Measurements from ENCODE around the gene LAD1.

The LAD1 gene

DNA sequence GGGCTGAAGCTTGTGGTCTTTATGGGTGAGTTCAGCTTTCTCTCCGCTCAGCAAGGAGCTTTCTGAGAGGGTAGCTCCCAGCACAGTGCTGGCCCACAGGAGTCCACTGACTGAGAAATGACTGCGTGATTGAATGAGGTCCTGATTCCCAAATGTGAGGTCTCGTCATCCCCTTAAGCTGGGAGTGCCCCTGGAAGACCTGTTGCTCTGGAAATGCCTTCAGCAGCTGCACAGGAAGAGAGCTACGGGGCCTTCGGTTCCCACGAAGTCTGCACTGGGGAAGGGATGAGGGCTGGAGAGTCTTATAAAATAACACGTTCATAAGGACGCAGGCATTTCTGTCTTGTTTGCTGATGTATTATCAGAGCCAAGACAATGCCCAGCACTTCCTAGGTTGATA lies 35.7 kb downstream of the LAD1 start:
- no peak for DNase-seq (ENCODE audit: low spot score)

DNA sequence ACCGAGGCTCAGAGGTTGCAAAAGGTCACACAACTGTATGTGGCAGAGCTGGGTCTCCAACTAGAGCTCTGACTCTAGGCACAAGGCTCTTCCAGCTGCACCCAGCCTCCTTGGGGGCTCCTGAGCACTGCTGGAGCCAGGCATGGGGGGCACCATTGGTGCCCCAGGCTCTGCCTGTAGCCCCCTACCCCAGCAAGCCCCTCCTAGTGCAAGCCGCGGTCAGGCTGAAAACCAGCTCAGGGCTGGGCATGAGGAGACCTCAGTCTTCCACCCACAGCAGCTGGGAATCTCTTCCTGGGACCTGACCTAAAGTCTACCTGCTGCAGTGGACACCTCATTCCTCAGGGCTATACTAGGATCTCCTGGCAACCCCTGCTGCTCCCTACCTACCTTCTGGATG lies 36.2 kb downstream of the LAD1 start:
- DNase-seq (ENCODE audit: low spot score), result no peak

GRCh38 chr1:201361652-201362504 lies 37.2 kb downstream of the LAD1 start:
- peak; percentile 39 for DNase-seq (ENCODE audit: low spot score)

DNA sequence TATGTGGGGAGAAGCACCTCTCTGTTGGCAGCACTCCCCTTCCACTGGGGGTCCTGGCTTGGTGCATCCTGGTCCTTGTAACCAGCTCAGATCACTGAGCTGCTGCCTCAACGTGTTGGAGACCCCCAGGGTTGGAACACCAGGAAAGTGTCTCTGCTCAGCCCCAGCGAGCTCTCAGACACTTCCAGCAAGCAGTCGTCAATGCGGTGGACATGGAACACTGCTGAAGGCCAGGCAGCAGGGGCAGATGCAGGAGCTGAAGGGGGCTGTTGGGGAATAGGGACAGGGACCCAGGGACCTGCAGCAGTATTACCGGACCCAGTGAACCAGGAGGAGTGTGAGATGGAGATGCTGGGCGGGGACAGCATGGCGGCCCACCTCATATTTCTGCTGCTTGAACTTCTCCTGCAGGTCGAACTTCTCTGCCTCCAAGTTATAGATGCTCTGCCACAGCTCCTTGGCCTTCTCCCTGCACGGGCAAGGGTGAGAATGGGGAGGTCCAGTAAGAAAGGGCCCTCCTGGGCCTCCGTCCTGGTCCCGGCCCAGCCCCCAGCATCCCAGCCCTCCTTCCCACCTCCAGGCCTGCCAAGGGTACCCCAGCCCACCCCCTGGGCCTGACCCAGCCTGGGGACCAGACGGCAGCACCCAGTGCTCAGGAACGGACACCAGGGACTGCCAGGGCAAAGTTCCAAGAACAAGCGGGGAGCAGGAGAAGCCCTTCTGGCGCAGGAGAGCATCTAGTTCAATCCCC lies 38.0 kb downstream of the LAD1 start:
- DNase-seq (ENCODE audit: low spot score), result no peak

DNA sequence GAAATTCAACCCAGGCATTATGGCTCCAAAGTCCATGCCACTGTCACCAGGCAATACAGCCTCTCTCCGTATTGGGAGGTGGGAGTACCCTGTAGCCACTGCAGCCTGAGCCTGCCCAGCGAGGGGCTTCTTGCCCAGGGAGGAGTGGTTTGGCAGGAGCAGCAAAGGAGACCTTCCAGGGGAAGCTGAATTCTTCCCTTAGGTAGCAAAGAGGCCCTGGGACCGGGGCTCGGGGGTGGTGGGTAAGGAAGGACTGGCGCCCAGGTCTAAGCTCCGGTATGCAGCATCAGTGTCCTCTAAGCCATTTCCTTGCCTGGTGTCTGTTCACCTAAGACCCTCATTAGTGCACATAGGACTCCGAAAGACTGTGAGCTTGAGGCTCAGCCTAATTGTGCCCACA lies 38.6 kb downstream of the LAD1 start:
- DNase-seq (ENCODE audit: low spot score), result no peak

- DNase-seq (ENCODE audit: low spot score), result no peak
Measured at GRCh38 chr1:201359873-201360210, 39.3 kb downstream of the LAD1 start.

GRCh38 chr1:201359031-201359872 lies 39.9 kb downstream of the LAD1 start:
- DNase-seq (ENCODE audit: low spot score), result no peak

DNA sequence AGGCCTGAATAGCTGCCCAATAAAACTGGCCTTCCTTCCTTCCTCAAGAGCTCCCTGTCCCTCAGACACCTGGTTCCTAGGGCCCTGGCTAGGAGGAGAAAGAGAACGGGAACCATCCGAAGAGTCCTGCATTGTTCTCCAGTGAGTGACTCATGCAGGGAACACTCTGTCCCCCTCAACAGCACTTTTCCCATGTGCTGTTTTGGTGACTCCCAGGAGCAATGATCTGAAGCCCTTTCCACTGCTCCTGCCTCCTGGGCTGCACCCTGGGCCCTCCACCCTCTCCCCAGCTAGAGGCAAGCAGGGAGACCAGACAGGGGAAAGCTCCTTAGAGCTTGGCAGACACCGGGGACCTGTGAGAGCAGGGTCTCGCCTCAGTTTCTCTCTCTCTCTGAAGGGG lies 40.5 kb downstream of the LAD1 start:
- peak; percentile 42 for DNase-seq (ENCODE audit: low spot score)

- no peak for DNase-seq (ENCODE audit: low spot score)
Measured at GRCh38 chr1:201357636-201358348, 41.3 kb downstream of the LAD1 start.

DNA sequence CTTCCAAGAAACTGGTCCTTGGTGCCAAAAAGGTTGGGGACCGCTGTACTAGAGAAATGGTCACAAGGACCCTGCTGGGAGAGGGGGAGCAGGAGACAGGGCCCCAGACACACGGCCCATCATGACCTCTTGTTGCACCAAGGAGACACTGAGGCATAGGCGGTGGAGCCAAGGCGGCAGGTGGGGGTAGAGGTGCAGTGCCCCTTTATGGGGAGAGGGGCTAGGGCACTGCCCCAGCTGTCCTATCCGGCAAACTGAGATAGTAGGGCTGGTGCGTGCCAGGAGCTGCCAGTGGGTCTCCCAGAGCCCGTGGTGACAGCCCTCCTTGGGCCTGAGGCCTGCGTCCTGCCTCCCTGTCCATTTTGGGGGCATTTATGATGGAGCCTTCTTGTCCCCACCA lies 41.9 kb downstream of the LAD1 start:
- no peak for DNase-seq (ENCODE audit: low spot score)

DNA sequence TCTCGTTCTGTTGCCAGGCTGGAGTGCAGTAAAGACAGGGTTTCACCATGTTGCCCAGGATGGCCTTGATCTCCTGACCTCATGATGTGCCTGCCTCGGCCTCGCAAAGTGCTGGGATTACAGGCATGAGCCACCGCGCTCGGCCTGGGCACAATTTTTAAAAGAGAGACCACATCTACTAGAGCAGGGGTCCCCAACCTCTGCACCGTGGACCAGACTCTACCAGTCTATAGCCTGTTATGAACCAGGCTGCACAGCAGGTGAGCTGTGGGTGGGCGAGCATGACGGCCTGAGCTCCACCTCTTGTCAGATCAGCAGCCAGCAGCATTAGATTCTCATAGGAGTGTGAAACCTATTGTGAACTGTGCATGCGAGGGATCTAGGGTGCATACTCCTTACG lies 42.4 kb downstream of the LAD1 start:
- DNase-seq (ENCODE audit: low spot score), result no peak

- no peak for DNase-seq (ENCODE audit: low spot score)
Measured at GRCh38 chr1:201356236-201356635, 42.9 kb downstream of the LAD1 start.

- DNase-seq (ENCODE audit: low spot score), result no peak
Measured at GRCh38 chr1:201355471-201355870, 43.7 kb downstream of the LAD1 start.

DNA sequence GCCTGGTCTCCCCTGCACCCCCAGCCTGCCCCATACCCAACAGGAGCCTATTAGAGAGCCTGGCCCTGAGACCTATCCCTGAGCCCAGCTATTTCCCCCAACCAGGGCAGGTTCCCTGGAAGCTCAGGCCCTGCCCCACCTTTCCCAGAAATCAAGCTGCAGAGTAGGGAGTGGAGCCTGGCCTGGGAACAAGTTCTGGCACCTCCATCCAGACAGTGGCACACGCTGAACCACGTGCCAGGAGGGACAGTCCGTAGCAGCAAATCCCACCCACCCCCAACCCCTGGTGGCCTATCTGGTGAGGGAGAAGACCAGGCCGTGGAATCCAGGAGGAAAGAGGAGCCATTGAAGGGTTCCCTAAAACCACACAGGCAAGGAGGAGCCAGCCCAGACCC lies 44.2 kb downstream of the LAD1 start:
- no peak for DNase-seq (ENCODE audit: low spot score)

DNA sequence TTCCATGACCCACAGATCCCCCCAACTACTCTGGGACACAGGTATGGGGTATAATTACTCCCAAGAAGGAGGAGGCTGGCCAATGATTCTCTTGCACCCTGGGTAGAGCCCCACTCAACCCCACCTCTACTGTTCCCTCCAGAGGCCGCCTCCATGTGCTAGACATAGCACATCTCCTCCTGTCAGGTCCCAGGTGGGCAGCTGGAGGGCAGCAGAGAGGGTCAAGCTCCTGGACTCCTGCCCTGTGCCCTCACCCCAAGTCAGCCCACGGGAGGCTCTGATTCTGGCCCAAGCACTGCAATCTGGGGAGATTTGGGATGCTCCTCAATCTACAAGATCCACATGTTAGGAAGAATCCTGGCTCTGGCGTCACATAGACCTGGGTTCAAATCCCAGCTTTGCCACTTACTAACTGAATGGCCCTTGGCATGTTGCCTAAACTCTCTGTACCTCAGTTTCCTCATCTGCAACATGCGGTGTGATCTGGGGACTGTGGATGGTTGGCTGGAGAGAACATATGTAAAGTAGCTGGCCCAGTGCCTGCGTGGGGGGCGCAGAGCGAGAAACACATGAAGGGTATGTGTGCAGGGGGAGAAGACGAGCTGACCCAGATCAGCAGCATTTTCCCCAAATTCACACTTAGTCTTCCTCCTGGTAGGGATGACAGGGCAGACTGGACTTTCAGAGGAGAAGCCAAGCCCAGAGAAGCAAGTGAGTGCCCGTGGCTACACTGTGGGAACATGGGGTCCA lies 44.8 kb downstream of the LAD1 start:
- no peak for DNase-seq (ENCODE audit: low spot score)

DNA sequence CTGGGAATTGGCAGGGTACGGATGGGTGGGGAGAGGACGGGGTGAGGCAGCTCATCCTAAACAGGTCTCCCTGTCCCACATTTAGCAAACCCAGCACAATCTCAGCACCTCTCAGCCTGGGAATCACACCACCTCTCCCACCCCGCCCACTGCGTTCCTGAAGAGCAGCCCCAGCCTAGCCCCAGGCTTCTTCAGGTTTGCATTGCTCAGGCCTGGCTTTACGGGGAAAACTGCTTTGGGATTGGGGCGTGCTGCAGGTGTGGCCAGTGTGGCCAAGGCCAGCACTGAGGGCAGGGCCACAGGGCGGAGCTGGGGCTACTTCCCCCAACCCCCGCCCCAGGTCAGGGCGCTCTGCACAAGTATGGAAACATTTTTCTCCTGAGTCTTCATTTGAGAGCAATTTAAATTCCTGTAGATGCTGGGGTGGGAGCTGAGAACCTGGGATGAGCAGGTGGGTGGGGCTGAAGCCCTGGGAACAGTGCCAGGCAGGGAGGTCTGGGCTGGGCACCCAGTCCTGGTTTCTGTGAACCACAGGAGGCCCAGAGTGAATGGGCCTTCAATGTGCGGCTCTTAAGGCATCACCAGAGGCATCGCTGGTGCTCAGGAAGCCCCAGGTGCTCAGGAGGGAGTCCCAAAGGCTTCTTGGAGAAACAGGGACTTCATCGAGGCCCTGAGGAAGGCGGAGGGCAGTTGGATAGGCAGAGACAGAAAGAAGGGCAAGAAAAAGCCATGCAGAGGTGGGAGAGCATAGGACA lies 45.8 kb downstream of the LAD1 start:
- peak; percentile 22 for DNase-seq (ENCODE audit: low spot score)

- no peak for DNase-seq (ENCODE audit: low spot score)
Measured at GRCh38 chr1:201351617-201352016, 47.5 kb downstream of the LAD1 start.

GRCh38 chr1:201350884-201351283 lies 48.2 kb downstream of the LAD1 start:
- no peak for DNase-seq (ENCODE audit: low spot score)

- DNase-seq (ENCODE audit: low spot score), result no peak
Measured at GRCh38 chr1:201350361-201350725, 48.8 kb downstream of the LAD1 start.

- no peak for DNase-seq (ENCODE audit: low spot score)
Measured at GRCh38 chr1:201349092-201349491, 50.0 kb downstream of the LAD1 start.

DNA sequence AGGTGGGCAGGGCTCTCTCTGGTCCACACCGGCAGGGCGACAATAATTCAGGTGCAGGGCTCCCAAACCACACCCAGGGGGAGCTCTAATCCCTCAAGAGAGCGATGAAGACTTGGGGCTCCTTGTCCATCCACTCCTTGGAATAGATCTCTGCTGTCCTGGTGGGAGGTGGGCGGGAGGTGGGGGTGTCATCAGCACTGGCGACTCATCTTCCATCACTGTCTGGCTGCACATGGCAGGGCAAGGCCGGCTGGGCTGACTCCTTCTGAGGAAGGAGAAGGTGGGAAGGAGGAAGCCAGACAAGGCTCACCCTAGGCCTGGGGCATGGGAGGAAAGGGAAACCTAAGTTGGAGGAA lies 50.9 kb downstream of the LAD1 start:
- DNase-seq (ENCODE audit: low spot score), result peak; percentile 47

Measured in SW480 (cell line).